GM23338 (cell line): ENCODE data around the gene ESPN. TPM values are rescaled to one million over a fixed set of nuclear protein-coding genes. Genes with fewer than 3 reads are reported as not detected.

ENCODE experiments used
- ATAC-seq: fragments of 200-7000 bp; cut with Tn5 transposase; 3 replicates; pipeline ENCODE4 v1.9.1; 2020
- DNase-seq: peaks from one replicate; pipeline ENCODE4 v3.0.0-alpha.2; 2015; ENCODE audit warnings: low spot score
- H2AFZ ChIP-seq: fragments of 200-600 bp; sonication (generic); 2 replicates; pipeline ENCODE4 v1.8.0; 2016; ENCODE audit warnings: antibody characterized with exemption, mild to moderate bottlenecking, moderate library complexity
- H3F3A ChIP-seq: fragments of 200-600 bp; sonication (generic); replicated peaks from 2 replicates; pipeline ENCODE4 v1.8.0; 2017; ENCODE audit warnings: antibody characterized with exemption, mixed run types, low read depth
- H3K27ac ChIP-seq: fragments of 200-600 bp; sonication (generic); 2 replicates; pipeline ENCODE4 v1.6.1; 2016; ENCODE audit warnings: low read depth
- H3K27me3 ChIP-seq: fragments of 200-600 bp; sonication (generic); 2 replicates; pipeline ENCODE4 v1.8.0; 2016; ENCODE audit warnings: mild to moderate bottlenecking, mixed run types, moderate library complexity; ENCODE audit not compliant: insufficient read depth
- H3K36me3 ChIP-seq: fragments of 200-600 bp; sonication (generic); 2 replicates; pipeline ENCODE4 v1.8.0; 2016; ENCODE audit warnings: mild to moderate bottlenecking; ENCODE audit not compliant: insufficient read depth
- H3K4me1 ChIP-seq: fragments of 200-600 bp; sonication (generic); 2 replicates; pipeline ENCODE4 v1.8.0; 2016; ENCODE audit warnings: mild to moderate bottlenecking, moderate library complexity; ENCODE audit not compliant: insufficient read depth
- H3K4me2 ChIP-seq: fragments of 200-600 bp; sonication (generic); 2 replicates; pipeline ENCODE4 v1.7.1; 2017; ENCODE audit warnings: mixed run types
- H3K4me3 ChIP-seq: fragments of 200-600 bp; sonication (generic); 2 replicates; pipeline ENCODE4 v1.6.1; 2016; ENCODE audit warnings: mixed run types
- H3K79me2 ChIP-seq: fragments of 200-600 bp; sonication (generic); replicated peaks from 2 replicates; pipeline ENCODE4 v1.8.0; 2017; ENCODE audit warnings: mild to moderate bottlenecking; ENCODE audit not compliant: insufficient read depth
- H3K9me2 ChIP-seq: fragments of 200-600 bp; sonication (generic); 2 replicates; pipeline ENCODE4 v1.8.0; 2017; ENCODE audit not compliant: insufficient read depth
- H4K20me1 ChIP-seq: fragments of 200-600 bp; sonication (generic); replicated peaks from 2 replicates; pipeline ENCODE4 v1.8.0; 2017; ENCODE audit warnings: mild to moderate bottlenecking; ENCODE audit not compliant: insufficient read depth
- H3K27ac Mint-ChIP-seq: 2 replicates; pipeline ENCODE4 v1.8.0; 2020; ENCODE audit warnings: inconsistent platforms, mild to moderate bottlenecking, moderate library complexity, mixed read lengths
- H3K27me3 Mint-ChIP-seq: 3 replicates; pipeline ENCODE4 v1.8.0; 2022; ENCODE audit warnings: low read depth, mild to moderate bottlenecking, moderate library complexity, mixed read lengths, inconsistent platforms; ENCODE audit not compliant: insufficient read depth, poor library complexity
- H3K36me3 Mint-ChIP-seq: 3 replicates; pipeline ENCODE4 v1.8.0; 2021; ENCODE audit warnings: low read depth, mild to moderate bottlenecking, inconsistent platforms, moderate library complexity, mixed read lengths
- H3K4me1 Mint-ChIP-seq: 3 replicates; pipeline ENCODE4 v1.8.0; 2020; ENCODE audit warnings: mild to moderate bottlenecking, inconsistent platforms, mixed read lengths
- H3K4me3 Mint-ChIP-seq: 3 replicates; pipeline ENCODE4 v1.8.0; 2021; ENCODE audit warnings: moderate library complexity, mild to moderate bottlenecking, inconsistent platforms, mixed read lengths
- H3K9me3 Mint-ChIP-seq: 3 replicates; pipeline ENCODE4 v1.8.0; 2020; ENCODE audit warnings: moderate library complexity, mild to moderate bottlenecking, inconsistent platforms, mixed read lengths
- CREB1 ChIP-seq: fragments of 250-450 bp; sonication (Bioruptor Pico); IDR thresholded peaks from 2 replicates; pipeline ENCODE4 v1.5.0; 2020; ENCODE audit warnings: low read depth, mild to moderate bottlenecking, moderate library complexity
- CTCF ChIP-seq, 2 experiments: fragments of 200-600 bp in 1 of 2; sonication (generic) in 1 of 2; conservative IDR thresholded peaks; 2 replicates each; pipeline versions ENCODE4 v1.5.1 to v1.6.1; 2016 to 2017; ENCODE audit warnings: antibody characterized with exemption in 2 of 2, low read depth in 2 of 2, mild to moderate bottlenecking in 2 of 2, moderate library complexity in 1 of 2
- EZH2phosphoT487 ChIP-seq: fragments of 200-600 bp; sonication (generic); IDR thresholded peaks from one replicate; pipeline ENCODE4 v1.8.1; 2018; ENCODE audit warnings: antibody characterized with exemption; ENCODE audit not compliant: unreplicated experiment
- JUNB ChIP-seq: IDR thresholded peaks from one replicate; pipeline ENCODE4 v1.6.1; 2016; ENCODE audit warnings: antibody characterized with exemption; ENCODE audit not compliant: unreplicated experiment
- NANOG ChIP-seq: IDR thresholded peaks from 2 replicates; pipeline ENCODE4 v1.6.1; 2016; ENCODE audit warnings: antibody characterized with exemption, borderline replicate concordance
- POLR2AphosphoS5 ChIP-seq: IDR thresholded peaks from 2 replicates; pipeline ENCODE4 v1.6.1; 2016; ENCODE audit warnings: antibody characterized with exemption, low read depth
- REST ChIP-seq: IDR thresholded peaks from one replicate; pipeline ENCODE4 v1.6.1; 2018; ENCODE audit warnings: antibody characterized with exemption; ENCODE audit not compliant: unreplicated experiment
- STAT1 ChIP-seq: IDR thresholded peaks from one replicate; pipeline ENCODE4 v1.6.1; 2016; ENCODE audit warnings: antibody characterized with exemption; ENCODE audit not compliant: unreplicated experiment
- polyA plus RNA-seq: library from polyadenylated mRNA; unstranded; fragments of >200 nt; fragmentation: Nextera tagmentation; extraction: Ambion mirVana; gene quantifications from 2 replicates; pipeline ENCODE4 v1.2.1, GENCODE V29; 2016
- total RNA-seq: library from RNA; depleted of rRNA; stranded (reverse); fragments of >200 nt; shearing (Covaris generic); gene quantifications from 2 replicates; pipeline ENCODE4 v1.2.3, GENCODE V29; 2014
- TF ChIP-seq, protein P1 (sequence below): fragments of 250-450 bp; sonication (Bioruptor Pico); IDR thresholded peaks from 2 replicates; pipeline ENCODE4 v1.5.0; 2020; ENCODE audit warnings: mild to moderate bottlenecking, moderate library complexity
- TF ChIP-seq, protein P2 (sequence below): IDR thresholded peaks from 2 replicates; pipeline ENCODE4 v1.6.1; 2016; ENCODE audit warnings: antibody characterized with exemption

Gene ESPN
- total and polyA plus RNA-seq, 2 experiments from 2014 or later, result 12.2 to 13.6 TPM

- Mint-ChIP-seq H3K4me1 (peaks cover 9% of the 10 kb centered on the region), H3K36me3 (no peaks in the 10 kb centered on the region), H3K27ac (no peak overlapping the region), H3K9me3 (no peaks in the 10 kb centered on the region; the same call in 2 of the 3 replicates), H3K4me3 (no peak overlapping the region), H3K27me3 (peaks cover 91% of the 10 kb centered on the region)
- TF ChIP-seq REST (no peak), JUNB (no peak), STAT1 (no peak), NANOG (no peak), EZH2phosphoT487 (no peak), CREB1 (CRISPR knock-in tag) (no peak), POLR2AphosphoS5 (no peak), CTCF (conservative IDR thresholded peaks at IDR 0.05; ENCODE audit: low read depth in 2 of 2) (no peak)
- TF ChIP-seq, protein P1, sequence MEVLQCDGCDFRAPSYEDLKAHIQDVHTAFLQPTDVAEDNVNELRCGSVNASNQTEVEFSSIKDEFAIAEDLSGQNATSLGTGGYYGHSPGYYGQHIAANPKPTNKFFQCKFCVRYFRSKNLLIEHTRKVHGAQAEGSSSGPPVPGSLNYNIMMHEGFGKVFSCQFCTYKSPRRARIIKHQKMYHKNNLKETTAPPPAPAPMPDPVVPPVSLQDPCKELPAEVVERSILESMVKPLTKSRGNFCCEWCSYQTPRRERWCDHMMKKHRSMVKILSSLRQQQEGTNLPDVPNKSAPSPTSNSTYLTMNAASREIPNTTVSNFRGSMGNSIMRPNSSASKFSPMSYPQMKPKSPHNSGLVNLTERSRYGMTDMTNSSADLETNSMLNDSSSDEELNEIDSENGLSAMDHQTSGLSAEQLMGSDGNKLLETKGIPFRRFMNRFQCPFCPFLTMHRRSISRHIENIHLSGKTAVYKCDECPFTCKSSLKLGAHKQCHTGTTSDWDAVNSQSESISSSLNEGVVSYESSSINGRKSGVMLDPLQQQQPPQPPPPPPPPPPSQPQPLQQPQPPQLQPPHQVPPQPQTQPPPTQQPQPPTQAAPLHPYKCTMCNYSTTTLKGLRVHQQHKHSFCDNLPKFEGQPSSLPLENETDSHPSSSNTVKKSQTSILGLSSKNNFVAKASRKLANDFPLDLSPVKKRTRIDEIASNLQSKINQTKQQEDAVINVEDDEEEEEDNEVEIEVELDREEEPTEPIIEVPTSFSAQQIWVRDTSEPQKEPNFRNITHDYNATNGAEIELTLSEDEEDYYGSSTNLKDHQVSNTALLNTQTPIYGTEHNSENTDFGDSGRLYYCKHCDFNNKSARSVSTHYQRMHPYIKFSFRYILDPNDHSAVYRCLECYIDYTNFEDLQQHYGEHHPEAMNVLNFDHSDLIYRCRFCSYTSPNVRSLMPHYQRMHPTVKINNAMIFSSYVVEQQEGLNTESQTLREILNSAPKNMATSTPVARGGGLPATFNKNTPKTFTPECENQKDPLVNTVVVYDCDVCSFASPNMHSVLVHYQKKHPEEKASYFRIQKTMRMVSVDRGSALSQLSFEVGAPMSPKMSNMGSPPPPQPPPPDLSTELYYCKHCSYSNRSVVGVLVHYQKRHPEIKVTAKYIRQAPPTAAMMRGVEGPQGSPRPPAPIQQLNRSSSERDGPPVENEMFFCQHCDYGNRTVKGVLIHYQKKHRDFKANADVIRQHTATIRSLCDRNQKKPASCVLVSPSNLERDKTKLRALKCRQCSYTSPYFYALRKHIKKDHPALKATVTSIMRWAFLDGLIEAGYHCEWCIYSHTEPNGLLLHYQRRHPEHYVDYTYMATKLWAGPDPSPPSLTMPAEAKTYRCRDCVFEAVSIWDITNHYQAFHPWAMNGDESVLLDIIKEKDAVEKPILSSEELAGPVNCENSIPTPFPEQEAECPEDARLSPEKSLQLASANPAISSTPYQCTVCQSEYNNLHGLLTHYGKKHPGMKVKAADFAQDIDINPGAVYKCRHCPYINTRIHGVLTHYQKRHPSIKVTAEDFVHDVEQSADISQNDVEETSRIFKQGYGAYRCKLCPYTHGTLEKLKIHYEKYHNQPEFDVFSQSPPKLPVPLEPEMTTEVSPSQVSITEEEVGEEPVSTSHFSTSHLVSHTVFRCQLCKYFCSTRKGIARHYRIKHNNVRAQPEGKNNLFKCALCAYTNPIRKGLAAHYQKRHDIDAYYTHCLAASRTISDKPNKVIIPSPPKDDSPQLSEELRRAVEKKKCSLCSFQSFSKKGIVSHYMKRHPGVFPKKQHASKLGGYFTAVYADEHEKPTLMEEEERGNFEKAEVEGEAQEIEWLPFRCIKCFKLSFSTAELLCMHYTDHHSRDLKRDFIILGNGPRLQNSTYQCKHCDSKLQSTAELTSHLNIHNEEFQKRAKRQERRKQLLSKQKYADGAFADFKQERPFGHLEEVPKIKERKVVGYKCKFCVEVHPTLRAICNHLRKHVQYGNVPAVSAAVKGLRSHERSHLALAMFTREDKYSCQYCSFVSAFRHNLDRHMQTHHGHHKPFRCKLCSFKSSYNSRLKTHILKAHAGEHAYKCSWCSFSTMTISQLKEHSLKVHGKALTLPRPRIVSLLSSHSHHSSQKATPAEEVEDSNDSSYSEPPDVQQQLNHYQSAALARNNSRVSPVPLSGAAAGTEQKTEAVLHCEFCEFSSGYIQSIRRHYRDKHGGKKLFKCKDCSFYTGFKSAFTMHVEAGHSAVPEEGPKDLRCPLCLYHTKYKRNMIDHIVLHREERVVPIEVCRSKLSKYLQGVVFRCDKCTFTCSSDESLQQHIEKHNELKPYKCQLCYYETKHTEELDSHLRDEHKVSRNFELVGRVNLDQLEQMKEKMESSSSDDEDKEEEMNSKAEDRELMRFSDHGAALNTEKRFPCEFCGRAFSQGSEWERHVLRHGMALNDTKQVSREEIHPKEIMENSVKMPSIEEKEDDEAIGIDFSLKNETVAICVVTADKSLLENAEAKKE (CRISPR knock-in tag), result no peak
- TF ChIP-seq, protein P2, sequence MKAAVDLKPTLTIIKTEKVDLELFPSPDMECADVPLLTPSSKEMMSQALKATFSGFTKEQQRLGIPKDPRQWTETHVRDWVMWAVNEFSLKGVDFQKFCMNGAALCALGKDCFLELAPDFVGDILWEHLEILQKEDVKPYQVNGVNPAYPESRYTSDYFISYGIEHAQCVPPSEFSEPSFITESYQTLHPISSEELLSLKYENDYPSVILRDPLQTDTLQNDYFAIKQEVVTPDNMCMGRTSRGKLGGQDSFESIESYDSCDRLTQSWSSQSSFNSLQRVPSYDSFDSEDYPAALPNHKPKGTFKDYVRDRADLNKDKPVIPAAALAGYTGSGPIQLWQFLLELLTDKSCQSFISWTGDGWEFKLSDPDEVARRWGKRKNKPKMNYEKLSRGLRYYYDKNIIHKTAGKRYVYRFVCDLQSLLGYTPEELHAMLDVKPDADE, result no peak
- Histone ChIP-seq H3K36me3 (no peaks in the 10 kb centered on the region), H4K20me1 (peaks cover 8% of the 10 kb centered on the region; the same call in 1 of the 2 replicates), H3K79me2 (no peaks in the 10 kb centered on the region), H3K4me3 (peak overlapping the region; percentile 65; the same call in 1 of the 2 replicates), H3K9me2 (no peaks in the 10 kb centered on the region), H3K27ac (no peak overlapping the region), H3F3A (peaks cover 16% of the 10 kb centered on the region), H2AFZ (no peak overlapping the region; the same call in 1 of the 2 replicates), H3K4me1 (peaks cover 19% of the 10 kb centered on the region), H3K4me2 (peak overlapping the region; percentile 85; the same call in 1 of the 2 replicates), H3K27me3 (peaks cover 96% of the 10 kb centered on the region)
- DNase-seq, result no peak
- ATAC-seq, result no peak
Measured at GRCh38 chr1:6417961-6418667, 6.5 kb upstream of the ESPN start.
